GM18520 (cell line): ENCODE data around the gene XPNPEP1.

Experiments used
- ATAC-seq: cut with Tn5 transposase; IDR thresholded peaks from one replicate; pipeline ENCODE4 v1.9.1; 2021; ENCODE audit not compliant: unreplicated experiment

The XPNPEP1 gene

GRCh38 chr10:109952526-109952925 lies 29.2 kb upstream of the XPNPEP1 start:
- ATAC-seq, result no peak

GRCh38 chr10:109947111-109947920 lies 24.0 kb upstream of the XPNPEP1 start:
- ATAC-seq, result no peak

GRCh38 chr10:109946680-109947079 lies 23.4 kb upstream of the XPNPEP1 start:
- ATAC-seq, result no peak

GRCh38 chr10:109945473-109946177 lies 22.3 kb upstream of the XPNPEP1 start:
- ATAC-seq, result no peak

GRCh38 chr10:109944613-109945012 lies 21.3 kb upstream of the XPNPEP1 start:
- no peak for ATAC-seq

- ATAC-seq, result no peak
Observed at GRCh38 chr10:109941236-109941862, 18.0 kb upstream of the XPNPEP1 start.

GRCh38 chr10:109940553-109940952 lies 17.2 kb upstream of the XPNPEP1 start:
- ATAC-seq, result no peak

- no peak for ATAC-seq
Observed at GRCh38 chr10:109940117-109940516, 16.8 kb upstream of the XPNPEP1 start.

GRCh38 chr10:109939315-109939961 lies 16.1 kb upstream of the XPNPEP1 start:
- ATAC-seq, result no peak

- ATAC-seq, result no peak
Observed at GRCh38 chr10:109937460-109938065, 14.3 kb upstream of the XPNPEP1 start.

GRCh38 chr10:109934958-109935793 lies 11.9 kb upstream of the XPNPEP1 start:
- no peak for ATAC-seq

- ATAC-seq, result no peak
Observed at GRCh38 chr10:109933984-109934565, 10.8 kb upstream of the XPNPEP1 start.

- no peak for ATAC-seq
Observed at GRCh38 chr10:109932968-109933367, 9.7 kb upstream of the XPNPEP1 start.

- ATAC-seq, result no peak
Observed at GRCh38 chr10:109932391-109932790, 9.1 kb upstream of the XPNPEP1 start.

GRCh38 chr10:109931163-109931562 lies 7.9 kb upstream of the XPNPEP1 start:
- ATAC-seq, result no peak

GRCh38 chr10:109929501-109930219 lies 6.3 kb upstream of the XPNPEP1 start:
- ATAC-seq, result no peak

- no peak for ATAC-seq
Observed at GRCh38 chr10:109928475-109928891, 5.2 kb upstream of the XPNPEP1 start.

- no peak for ATAC-seq
Observed at GRCh38 chr10:109926825-109927224, 3.5 kb upstream of the XPNPEP1 start.
